K562 (cell line): ENCODE data around the gene GMPR. TPM values are rescaled to one million over a fixed set of nuclear protein-coding genes. Genes with fewer than 3 reads are reported as not detected.
A peak's percentile ranks its signal among the peaks of the same experiment; 100 is the strongest.

ENCODE experiments used
- ARID1B ChIP-seq: fragments of 450-650 bp; IDR thresholded peaks from 2 replicates; pipeline ENCODE4 v1.6.1; 2016; ENCODE audit warnings: antibody characterized with exemption, mild to moderate bottlenecking, inconsistent platforms
- DNMT1 ChIP-seq: fragments of 450-650 bp; IDR thresholded peaks from 2 replicates; pipeline ENCODE4 v1.6.1; 2016; ENCODE audit warnings: antibody characterized with exemption, mild to moderate bottlenecking
- NCOA2 ChIP-seq, 2 experiments: fragments of 450-650 bp; IDR thresholded peaks; 2 replicates each; pipeline ENCODE4 v1.6.1; 2018; ENCODE audit warnings: mild to moderate bottlenecking in 2 of 2, moderate library complexity in 1 of 2; ENCODE audit not compliant: partially characterized antibody in 2 of 2
- PHB2 ChIP-seq: fragments of 450-650 bp; IDR thresholded peaks from 2 replicates; pipeline ENCODE4 v1.6.1; 2017; ENCODE audit warnings: low read depth
- PURB ChIP-seq: sonication (generic); formaldehyde crosslinking; IDR thresholded peaks from 2 replicates; pipeline ENCODE4 v1.9.0; 2021; ENCODE audit warnings: low read depth, mild to moderate bottlenecking, missing genetic modification reagents
- PYGO2 ChIP-seq: fragments of 450-650 bp; IDR thresholded peaks from 2 replicates; pipeline ENCODE4 v1.6.1; 2016; ENCODE audit warnings: mild to moderate bottlenecking, missing genetic modification characterization, moderate library complexity, missing compliant biosample characterization
- RAD51 ChIP-seq: fragments of 450-650 bp; IDR thresholded peaks from 2 replicates; pipeline ENCODE4 v1.7.1; 2016; ENCODE audit warnings: low read depth, mild to moderate bottlenecking, borderline replicate concordance
- RHOXF2B ChIP-seq: fragments of 250-450 bp; sonication (Bioruptor Pico); conservative IDR thresholded peaks from 2 replicates; pipeline ENCODE4 v1.5.1; 2021
- SMAD1 ChIP-seq: fragments of 150-350 bp; IDR thresholded peaks from 2 replicates; pipeline ENCODE4 v1.6.1; 2014; ENCODE audit warnings: low read length, low read depth; ENCODE audit not compliant: partially characterized antibody
- SMAD3 ChIP-seq: fragments of 450-650 bp; formaldehyde crosslinking; conservative IDR thresholded peaks from 2 replicates; pipeline ENCODE4 v1.4.0; 2020; ENCODE audit warnings: mild to moderate bottlenecking
- TAF9B ChIP-seq: fragments of 450-650 bp; IDR thresholded peaks from 2 replicates; pipeline ENCODE4 v1.6.1; 2018; ENCODE audit warnings: mild to moderate bottlenecking; ENCODE audit not compliant: partially characterized antibody
- TEAD1 ChIP-seq, 2 experiments: fragments of 450-650 bp in 1 of 2; sonication (generic) in 1 of 2; formaldehyde crosslinking; IDR thresholded peaks; 2 replicates each; pipeline versions ENCODE4 v1.4.0 to v1.8.0; 2020 to 2022; ENCODE audit warnings: mild to moderate bottlenecking in 2 of 2, missing genetic modification reagents in 1 of 2
- ZNF24 ChIP-seq: fragments of 450-650 bp; IDR thresholded peaks from 2 replicates; pipeline ENCODE4 v1.6.1; 2016
- ZNF282 ChIP-seq: sonication (generic); formaldehyde crosslinking; IDR thresholded peaks from 2 replicates; pipeline ENCODE4 v1.8.1; 2023; ENCODE audit warnings: missing genetic modification reagents
- ZNF41 ChIP-seq: fragments of 250-450 bp; sonication (Bioruptor Pico); conservative IDR thresholded peaks from 2 replicates; pipeline ENCODE4 v1.4.0; 2020; ENCODE audit warnings: mild to moderate bottlenecking
- ZNF668 ChIP-seq: fragments of 250-450 bp; sonication (Bioruptor Pico); IDR thresholded peaks from 2 replicates; pipeline ENCODE4 v1.8.0; 2022; ENCODE audit warnings: mild to moderate bottlenecking, inconsistent platforms
- ZNF785 ChIP-seq: fragments of 250-450 bp; sonication (Bioruptor Pico); IDR thresholded peaks from 2 replicates; pipeline ENCODE4 v1.4.0; 2020; ENCODE audit warnings: mild to moderate bottlenecking
- ZNF79 ChIP-seq: fragments of 250-450 bp; sonication (Bioruptor Pico); IDR thresholded peaks from 2 replicates; pipeline ENCODE4 v1.4.0; 2020; ENCODE audit warnings: low read depth, mild to moderate bottlenecking, moderate library complexity
- polyA plus RNA-seq, 8 experiments: library from polyadenylated mRNA; depleted of rRNA in 4 of 8; stranded (reverse) in 5 of 8; unstranded in 3 of 8; fragments of >200 nt; fragmentation: Nextera tagmentation in 2 of 8; fragmentation: Illumina TruSeq in 1 of 8; extraction: Ambion mirVana in 2 of 8; extraction: Trizol in 1 of 8; gene quantifications; 2 replicates each; pipeline versions ENCODE4 v1.2.1 to v1.2.3, GENCODE V29; 2011 to 2014; ENCODE audit warnings: inconsistent platforms in 1 of 8, missing spikeins in 1 of 8
- total RNA-seq, 7 experiments: library from RNA; depleted of rRNA in 6 of 7; stranded (reverse); fragments of >200 nt in 6 of 7; fragmentation: Illumina TruSeq in 2 of 7; extraction: Trizol in 2 of 7; gene quantifications; 2 replicates each; pipeline versions ENCODE4 v1.2.1 to v1.2.3, GENCODE V29; 2011 to 2021; ENCODE audit warnings: low replicate concordance in 1 of 7
- TF ChIP-seq, protein P1 (sequence below), 2 experiments: fragments of 450-650 bp; IDR thresholded peaks; 2 replicates each; pipeline ENCODE4 v1.6.1; 2016; ENCODE audit warnings: mild to moderate bottlenecking in 2 of 2, borderline replicate concordance in 1 of 2, low read depth in 1 of 2, moderate library complexity in 1 of 2
- TF ChIP-seq, protein P2 (sequence below): fragments of 250-450 bp; sonication (Bioruptor Pico); IDR thresholded peaks from 2 replicates; pipeline ENCODE4 v1.5.1; 2021; ENCODE audit warnings: mild to moderate bottlenecking

Gene GMPR
- total and polyA plus RNA-seq, 9 of the 15 experiments (the other 6 are each of a cell fraction or from before 2014, with no cell fraction given), result 34.6 to 83.7 (median 49.8) TPM

- TF ChIP-seq SMAD1 (no peak), ZNF41 (CRISPR knock-in tag) (no peak), PURB (no peak), NCOA2 (IDR thresholded peaks at IDR 0.05; ENCODE audit: partially characterized antibody in 2 of 2) (no peak), TAF9B (no peak), SMAD3 (CRISPR knock-in tag) (no peak), ZNF785 (CRISPR knock-in tag) (no peak), PHB2 (no peak), PYGO2 (tag) (no peak), ZNF79 (no peak), RHOXF2B (CRISPR knock-in tag) (no peak), ZNF282 (no peak), ZNF668 (CRISPR knock-in tag) (no peak), DNMT1 (no peak), ARID1B (peak; percentile 52), RAD51 (no peak), ZNF24 (peak; percentile 41; the same call in 1 of the 2 replicates), TEAD1 (CRISPR knock-in tag; IDR thresholded peaks at IDR 0.05) (no peak)
- TF ChIP-seq, protein P1, sequence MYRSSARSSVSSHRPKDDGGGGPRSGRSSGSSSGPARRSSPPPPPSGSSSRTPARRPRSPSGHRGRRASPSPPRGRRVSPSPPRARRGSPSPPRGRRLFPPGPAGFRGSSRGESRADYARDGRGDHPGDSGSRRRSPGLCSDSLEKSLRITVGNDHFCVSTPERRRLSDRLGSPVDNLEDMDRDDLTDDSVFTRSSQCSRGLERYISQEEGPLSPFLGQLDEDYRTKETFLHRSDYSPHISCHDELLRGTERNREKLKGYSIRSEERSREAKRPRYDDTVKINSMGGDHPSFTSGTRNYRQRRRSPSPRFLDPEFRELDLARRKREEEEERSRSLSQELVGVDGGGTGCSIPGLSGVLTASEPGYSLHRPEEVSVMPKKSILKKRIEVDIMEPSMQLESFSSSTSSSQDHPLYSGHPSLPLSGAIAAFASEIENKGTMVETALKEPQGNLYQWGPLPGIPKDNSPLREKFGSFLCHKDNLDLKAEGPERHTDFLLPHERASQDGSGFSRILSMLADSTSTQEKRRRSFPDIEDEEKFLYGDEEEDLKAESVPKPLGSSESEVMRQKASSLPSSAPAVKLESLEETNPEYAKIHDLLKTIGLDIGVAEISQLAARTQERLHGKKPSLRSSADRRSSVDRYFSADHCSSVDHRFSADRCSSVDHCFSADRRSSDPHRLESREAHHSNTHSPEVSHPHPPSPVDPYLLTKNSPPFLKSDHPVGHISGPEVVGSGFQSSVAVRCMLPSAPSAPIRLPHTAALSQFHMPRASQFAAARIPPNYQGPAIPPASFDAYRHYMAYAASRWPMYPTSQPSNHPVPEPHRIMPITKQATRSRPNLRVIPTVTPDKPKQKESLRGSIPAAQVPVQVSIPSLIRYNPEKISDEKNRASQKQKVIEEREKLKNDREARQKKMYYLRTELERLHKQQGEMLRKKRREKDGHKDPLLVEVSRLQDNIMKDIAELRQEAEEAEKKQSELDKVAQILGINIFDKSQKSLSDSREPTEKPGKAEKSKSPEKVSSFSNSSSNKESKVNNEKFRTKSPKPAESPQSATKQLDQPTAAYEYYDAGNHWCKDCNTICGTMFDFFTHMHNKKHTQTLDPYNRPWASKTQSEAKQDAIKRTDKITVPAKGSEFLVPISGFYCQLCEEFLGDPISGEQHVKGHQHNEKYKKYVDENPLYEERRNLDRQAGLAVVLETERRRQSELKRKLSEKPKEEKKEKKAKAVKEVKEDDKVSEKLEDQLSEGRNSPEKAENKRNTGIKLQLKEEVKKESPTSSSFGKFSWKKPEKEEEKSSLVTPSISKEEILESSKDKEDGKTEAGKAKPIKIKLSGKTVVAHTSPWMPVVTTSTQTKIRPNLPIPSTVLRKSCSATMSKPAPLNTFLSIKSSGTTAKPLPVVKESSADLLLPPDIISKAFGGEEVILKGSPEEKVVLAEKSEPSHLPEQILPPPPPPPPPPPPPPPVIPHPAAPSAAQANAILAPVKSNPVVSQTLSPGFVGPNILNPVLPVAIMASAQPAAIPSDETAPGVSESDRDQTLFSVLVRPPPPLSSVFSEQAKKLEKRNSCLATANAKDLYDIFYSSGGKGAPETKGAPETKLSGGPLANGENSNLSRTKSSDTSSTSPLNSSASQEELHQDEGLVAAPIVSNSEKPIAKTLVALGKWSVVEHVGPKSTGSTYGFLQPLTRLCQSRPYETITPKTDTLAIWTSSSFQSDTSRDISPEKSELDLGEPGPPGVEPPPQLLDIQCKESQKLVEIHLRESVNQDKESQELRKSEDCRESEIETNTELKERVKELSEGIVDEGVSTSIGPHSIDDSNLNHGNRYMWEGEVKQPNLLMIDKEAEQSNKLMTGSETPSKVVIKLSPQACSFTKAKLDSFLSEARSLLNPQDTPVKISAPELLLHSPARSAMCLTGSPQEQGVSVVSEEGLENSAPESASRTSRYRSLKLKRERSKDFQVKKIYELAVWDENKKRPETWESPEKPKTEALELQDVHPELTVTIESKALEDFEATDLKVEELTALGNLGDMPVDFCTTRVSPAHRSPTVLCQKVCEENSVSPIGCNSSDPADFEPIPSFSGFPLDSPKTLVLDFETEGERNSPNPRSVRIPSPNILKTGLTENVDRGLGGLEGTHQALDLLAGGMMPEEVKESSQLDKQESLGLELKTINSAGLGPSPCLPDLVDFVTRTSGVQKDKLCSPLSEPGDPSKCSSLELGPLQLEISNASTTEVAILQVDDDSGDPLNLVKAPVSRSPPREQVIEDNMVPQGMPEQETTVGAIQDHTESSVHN (IDR thresholded peaks at IDR 0.05; ENCODE audit: borderline replicate concordance in 1 of 2, low read depth in 1 of 2), result no peak
- TF ChIP-seq, protein P2, sequence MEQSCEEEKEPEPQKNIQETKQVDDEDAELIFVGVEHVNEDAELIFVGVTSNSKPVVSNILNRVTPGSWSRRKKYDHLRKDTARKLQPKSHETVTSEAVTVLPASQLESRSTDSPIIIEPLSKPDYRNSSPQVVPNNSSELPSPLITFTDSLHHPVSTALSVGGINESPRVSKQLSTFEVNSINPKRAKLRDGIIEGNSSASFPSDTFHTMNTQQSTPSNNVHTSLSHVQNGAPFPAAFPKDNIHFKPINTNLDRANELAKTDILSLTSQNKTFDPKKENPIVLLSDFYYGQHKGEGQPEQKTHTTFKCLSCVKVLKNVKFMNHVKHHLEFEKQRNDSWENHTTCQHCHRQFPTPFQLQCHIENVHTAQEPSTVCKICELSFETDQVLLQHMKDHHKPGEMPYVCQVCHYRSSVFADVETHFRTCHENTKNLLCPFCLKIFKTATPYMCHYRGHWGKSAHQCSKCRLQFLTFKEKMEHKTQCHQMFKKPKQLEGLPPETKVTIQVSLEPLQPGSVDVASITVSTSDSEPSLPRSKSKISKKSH (CRISPR knock-in tag), result no peak
These were observed at the start of gene GMPR (continued) for GRCh38 chr6:16238057-16238962.
